ENCODE data around the gene TBC1D3B. TPM values are rescaled to one million over a fixed set of nuclear protein-coding genes. Genes with fewer than 3 reads are reported as not detected.
"Not testable (repeated sequence)": the region's sequence is repeated elsewhere in the genome, so short reads cannot be mapped to it uniquely, and the experiment has no call there.

The TBC1D3B gene
- total and polyA plus RNA-seq, 2 donors = 2.1 TPM

GRCh38 chr17:36168836-36169235 lies 7.6 kb downstream of the TBC1D3B start:
- not testable (repeated sequence) for H3K36me3 ChIP-seq (ENCODE audit: insufficient read depth); DNase-seq (ENCODE audit: extremely low spot score); H3K27ac ChIP-seq (ENCODE audit: low read depth); H3K4me3 ChIP-seq (ENCODE audit: low read depth, low read length); H3K4me1 ChIP-seq (ENCODE audit: insufficient read depth)
- WGBS = 64% methylated on average over 6 of the region's 8 CpGs

GRCh38 chr17:36153895-36154610 lies 22.4 kb downstream of the TBC1D3B start:
- no peak for DNase-seq (ENCODE audit: extremely low spot score)
- 66% methylated on average over 10 of the region's 10 CpGs for WGBS
- Histone ChIP-seq H3K4me3 (ENCODE audit: low read depth, low read length) (no peak overlapping the region), H3K4me1 (ENCODE audit: insufficient read depth) (no peaks in the 10 kb centered on the region), H3K36me3 (ENCODE audit: insufficient read depth) (no peaks in the 10 kb centered on the region), H3K27ac (ENCODE audit: low read depth) (no peak overlapping the region)

GRCh38 chr17:36152639-36153120 lies 23.8 kb downstream of the TBC1D3B start:
- no peak for DNase-seq (ENCODE audit: extremely low spot score)
- H3K27ac ChIP-seq (ENCODE audit: low read depth) = no peak overlapping the region
- H3K4me1 ChIP-seq (ENCODE audit: insufficient read depth) = no peaks in the 10 kb centered on the region
- WGBS = 81% methylated on average over 8 of the region's 8 CpGs
- H3K4me3 ChIP-seq (ENCODE audit: low read depth, low read length) = no peak overlapping the region
- H3K36me3 ChIP-seq (ENCODE audit: insufficient read depth) = no peaks in the 10 kb centered on the region

- Histone ChIP-seq H3K27ac (ENCODE audit: low read depth) (no peak overlapping the region), H3K4me3 (ENCODE audit: low read depth, low read length) (no peak overlapping the region), H3K4me1 (ENCODE audit: insufficient read depth) (no peaks in the 10 kb centered on the region), H3K36me3 (ENCODE audit: insufficient read depth) (no peaks in the 10 kb centered on the region)
- 40% methylated on average over 4 of the region's 4 CpGs for WGBS
- no peak for DNase-seq (ENCODE audit: extremely low spot score)
Observed at GRCh38 chr17:36151891-36152638, 24.4 kb downstream of the TBC1D3B start.

- Histone ChIP-seq H3K4me3 (ENCODE audit: low read depth, low read length) (no peak overlapping the region), H3K36me3 (ENCODE audit: insufficient read depth) (no peaks in the 10 kb centered on the region), H3K4me1 (ENCODE audit: insufficient read depth) (no peaks in the 10 kb centered on the region), H3K27ac (ENCODE audit: low read depth) (no peak overlapping the region)
- DNase-seq (ENCODE audit: extremely low spot score) = no peak
- 46% methylated on average over 11 of the region's 11 CpGs for WGBS
Observed at GRCh38 chr17:36149296-36149820, 27.1 kb downstream of the TBC1D3B start.

GRCh38 chr17:36148559-36149295 lies 27.7 kb downstream of the TBC1D3B start:
- 33% methylated on average over 6 of the region's 6 CpGs for WGBS
- Histone ChIP-seq H3K4me3 (ENCODE audit: low read depth, low read length) (no peak overlapping the region), H3K4me1 (ENCODE audit: insufficient read depth) (no peaks in the 10 kb centered on the region), H3K27ac (ENCODE audit: low read depth) (no peak overlapping the region), H3K36me3 (ENCODE audit: insufficient read depth) (no peaks in the 10 kb centered on the region)
- no peak for DNase-seq (ENCODE audit: extremely low spot score)

GRCh38 chr17:36147601-36148000 lies 28.8 kb downstream of the TBC1D3B start:
- H3K4me3 ChIP-seq (ENCODE audit: low read depth, low read length) = no peak overlapping the region
- no peaks in the 10 kb centered on the region for H3K36me3 ChIP-seq (ENCODE audit: insufficient read depth)
- H3K27ac ChIP-seq (ENCODE audit: low read depth) = no peak overlapping the region
- no peaks in the 10 kb centered on the region for H3K4me1 ChIP-seq (ENCODE audit: insufficient read depth)
- no peak for DNase-seq (ENCODE audit: extremely low spot score)
- 81% methylated on average over 3 of the region's 3 CpGs for WGBS

GRCh38 chr17:36144981-36145729 lies 31.3 kb downstream of the TBC1D3B start:
- Histone ChIP-seq H3K36me3 (ENCODE audit: insufficient read depth) (no peaks in the 10 kb centered on the region), H3K4me3 (ENCODE audit: low read depth, low read length) (no peak overlapping the region), H3K27ac (ENCODE audit: low read depth) (no peak overlapping the region), H3K4me1 (ENCODE audit: insufficient read depth) (no peaks in the 10 kb centered on the region)
- no peak for DNase-seq (ENCODE audit: extremely low spot score)
- WGBS = 71% methylated on average over 5 of the region's 5 CpGs

- H3K4me1 ChIP-seq (ENCODE audit: insufficient read depth) = no peaks in the 10 kb centered on the region
- no peak overlapping the region for H3K4me3 ChIP-seq (ENCODE audit: low read depth, low read length)
- WGBS = 95% methylated on average over 2 of the region's 2 CpGs
- no peak for DNase-seq (ENCODE audit: extremely low spot score)
- no peaks in the 10 kb centered on the region for H3K36me3 ChIP-seq (ENCODE audit: insufficient read depth)
- H3K27ac ChIP-seq (ENCODE audit: low read depth) = no peak overlapping the region
Observed at GRCh38 chr17:36144014-36144413, 32.4 kb downstream of the TBC1D3B start.

GRCh38 chr17:36142806-36143205 lies 33.6 kb downstream of the TBC1D3B start:
- Histone ChIP-seq H3K27ac (ENCODE audit: low read depth) (no peak overlapping the region), H3K4me1 (ENCODE audit: insufficient read depth) (no peaks in the 10 kb centered on the region), H3K36me3 (ENCODE audit: insufficient read depth) (no peaks in the 10 kb centered on the region), H3K4me3 (ENCODE audit: low read depth, low read length) (no peak overlapping the region)
- 92% methylated on average over 8 of the region's 8 CpGs for WGBS
- DNase-seq (ENCODE audit: extremely low spot score) = no peak

- DNase-seq (ENCODE audit: extremely low spot score) = no peak
- Histone ChIP-seq H3K4me1 (ENCODE audit: insufficient read depth) (no peaks in the 10 kb centered on the region), H3K4me3 (ENCODE audit: low read depth, low read length) (no peak overlapping the region), H3K36me3 (ENCODE audit: insufficient read depth) (no peaks in the 10 kb centered on the region), H3K27ac (ENCODE audit: low read depth) (no peak overlapping the region)
Observed at GRCh38 chr17:36142235-36142634, 34.2 kb downstream of the TBC1D3B start.

- Histone ChIP-seq H3K4me3 (ENCODE audit: low read depth, low read length) (no peak overlapping the region), H3K4me1 (ENCODE audit: insufficient read depth) (no peaks in the 10 kb centered on the region), H3K36me3 (ENCODE audit: insufficient read depth) (no peaks in the 10 kb centered on the region), H3K27ac (ENCODE audit: low read depth) (no peak overlapping the region)
- DNase-seq (ENCODE audit: extremely low spot score) = no peak
- 64% methylated on average over 1 of the region's 1 CpG for WGBS
Observed at GRCh38 chr17:36136439-36136838, 40.0 kb downstream of the TBC1D3B start.

GRCh38 chr17:36136036-36136435 lies 40.4 kb downstream of the TBC1D3B start:
- Histone ChIP-seq H3K4me1 (ENCODE audit: insufficient read depth) (no peaks in the 10 kb centered on the region), H3K36me3 (ENCODE audit: insufficient read depth) (no peaks in the 10 kb centered on the region), H3K4me3 (ENCODE audit: low read depth, low read length) (no peak overlapping the region), H3K27ac (ENCODE audit: low read depth) (no peak overlapping the region)
- 70% methylated on average over 1 of the region's 1 CpG for WGBS
- DNase-seq (ENCODE audit: extremely low spot score) = no peak
